OCI-LY1 (cell line): Measurements from ENCODE around the gene DPAGT1.

Source experiments
- H2AFZ ChIP-seq: fragments of 200-600 bp; sonication (generic), shearing (Covaris generic); 2 replicates; pipeline ENCODE4 v1.6.0; 2014; ENCODE audit warnings: antibody characterized with exemption, mild to moderate bottlenecking, low read length
- H3F3A ChIP-seq: fragments of 200-600 bp; sonication (generic), shearing (Covaris generic); 2 replicates; pipeline ENCODE4 v1.6.0; 2014; ENCODE audit warnings: mild to moderate bottlenecking, antibody characterized with exemption, low read length, moderate library complexity; ENCODE audit not compliant: insufficient read depth
- H3K27ac ChIP-seq: fragments of 200-600 bp; sonication (generic); 2 replicates; pipeline ENCODE4 v1.5.1; 2014; ENCODE audit warnings: low read length, mixed run types, mild to moderate bottlenecking, low read depth; ENCODE audit not compliant: poor library complexity, severe bottlenecking
- H3K27me3 ChIP-seq: fragments of 200-600 bp; sonication (generic); 2 replicates; pipeline ENCODE4 v1.6.0; 2014; ENCODE audit warnings: antibody characterized with exemption, mild to moderate bottlenecking, low read length, moderate library complexity; ENCODE audit not compliant: insufficient read depth
- H3K36me3 ChIP-seq: fragments of 200-600 bp; sonication (generic); 2 replicates; pipeline ENCODE4 v1.6.1; 2014; ENCODE audit warnings: mild to moderate bottlenecking, antibody characterized with exemption, low read length, moderate library complexity, mixed read lengths; ENCODE audit not compliant: insufficient read depth
- H3K4me1 ChIP-seq: fragments of 200-600 bp; sonication (generic); 2 replicates; pipeline ENCODE4 v1.5.1; 2014; ENCODE audit warnings: mild to moderate bottlenecking, low read length, moderate library complexity; ENCODE audit not compliant: insufficient read depth, severe bottlenecking
- H3K4me2 ChIP-seq: fragments of 200-600 bp; sonication (generic), shearing (Covaris generic); 2 replicates; pipeline ENCODE4 v1.6.1; 2014; ENCODE audit warnings: low read length
- H3K4me3 ChIP-seq: fragments of 200-600 bp; sonication (generic); 2 replicates; pipeline ENCODE4 v1.5.1; 2014; ENCODE audit warnings: low read length, low read depth, mild to moderate bottlenecking, mixed read lengths; ENCODE audit not compliant: poor library complexity, severe bottlenecking
- H3K79me2 ChIP-seq: fragments of 200-600 bp; shearing (Covaris generic); 2 replicates; pipeline ENCODE4 v1.6.1; 2016; ENCODE audit warnings: mixed run types, low read length, mixed read lengths; ENCODE audit not compliant: insufficient read depth
- H3K9ac ChIP-seq: fragments of 200-600 bp; sonication (generic), shearing (Covaris generic); 2 replicates; pipeline ENCODE4 v1.6.1; 2014; ENCODE audit warnings: mild to moderate bottlenecking, low read length, mixed read lengths
- H3K9me2 ChIP-seq: fragments of 200-600 bp; sonication (generic), shearing (Covaris generic); 2 replicates; pipeline ENCODE4 v1.6.1; 2014; ENCODE audit warnings: low read depth, mild to moderate bottlenecking, low read length, mixed read lengths
- H3K9me3 ChIP-seq: fragments of 200-600 bp; shearing (Covaris generic); 2 replicates; pipeline ENCODE4 v1.6.1; 2014; ENCODE audit warnings: low read length, mixed read lengths
- H4K20me1 ChIP-seq: fragments of 200-600 bp; sonication (generic), shearing (Covaris generic); 2 replicates; pipeline ENCODE4 v1.6.0; 2016; ENCODE audit warnings: mild to moderate bottlenecking, low read length; ENCODE audit not compliant: insufficient read depth
- CTCF ChIP-seq: fragments of 200-600 bp; sonication (generic), shearing (Covaris generic); IDR thresholded peaks from 2 replicates; pipeline ENCODE4 v1.5.1; 2017; ENCODE audit warnings: mild to moderate bottlenecking, antibody characterized with exemption, low read length, moderate library complexity, mixed read lengths
- EZH2 ChIP-seq: fragments of 200-600 bp; sonication (generic), shearing (Covaris generic); IDR thresholded peaks from 2 replicates; pipeline ENCODE4 v1.8.0; 2017; ENCODE audit warnings: borderline replicate concordance, mixed run types, mild to moderate bottlenecking, antibody characterized with exemption, low read length, moderate library complexity, mixed read lengths

DPAGT1 gene

DNA sequence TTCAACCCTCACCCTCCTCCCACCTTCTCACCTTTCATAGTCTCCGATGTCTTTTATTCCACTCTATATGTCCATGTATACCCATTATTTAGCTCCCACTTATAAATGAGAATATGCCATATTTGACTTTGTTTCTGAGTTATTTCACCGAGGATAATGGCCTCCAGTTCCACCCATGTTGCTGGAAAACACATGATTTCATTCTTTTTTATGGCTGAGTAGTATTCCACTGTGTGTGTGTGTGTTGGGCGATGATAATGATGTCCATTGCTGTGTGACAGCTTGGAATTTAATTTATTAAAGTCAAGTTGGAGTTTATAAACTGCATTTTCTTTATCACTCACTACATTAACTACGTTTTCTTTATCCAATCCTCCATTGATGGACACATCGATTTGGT lies 16.6 kb upstream of the DPAGT1 start:
- H3K79me2 ChIP-seq: peaks cover 4% of the 10 kb centered on the region
- H3K4me1 ChIP-seq: peaks cover 22% of the 10 kb centered on the region
- H3K27ac ChIP-seq: no peak overlapping the region
- H3F3A ChIP-seq: no peaks in the 10 kb centered on the region
- H2AFZ ChIP-seq: no peak overlapping the region
- no peaks in the 10 kb centered on the region for H4K20me1 ChIP-seq
- H3K27me3 ChIP-seq: no peaks in the 10 kb centered on the region
- H3K36me3 ChIP-seq: peaks cover 27% of the 10 kb centered on the region; the same call in 1 of the 2 replicates
- H3K4me2 ChIP-seq: no peak overlapping the region
- TF ChIP-seq EZH2 (no peak), CTCF (no peak)
- H3K9me2 ChIP-seq: no peaks in the 10 kb centered on the region
- no peak overlapping the region for H3K9ac ChIP-seq
- H3K4me3 ChIP-seq: no peak overlapping the region
- H3K9me3 ChIP-seq: no peaks in the 10 kb centered on the region

DNA sequence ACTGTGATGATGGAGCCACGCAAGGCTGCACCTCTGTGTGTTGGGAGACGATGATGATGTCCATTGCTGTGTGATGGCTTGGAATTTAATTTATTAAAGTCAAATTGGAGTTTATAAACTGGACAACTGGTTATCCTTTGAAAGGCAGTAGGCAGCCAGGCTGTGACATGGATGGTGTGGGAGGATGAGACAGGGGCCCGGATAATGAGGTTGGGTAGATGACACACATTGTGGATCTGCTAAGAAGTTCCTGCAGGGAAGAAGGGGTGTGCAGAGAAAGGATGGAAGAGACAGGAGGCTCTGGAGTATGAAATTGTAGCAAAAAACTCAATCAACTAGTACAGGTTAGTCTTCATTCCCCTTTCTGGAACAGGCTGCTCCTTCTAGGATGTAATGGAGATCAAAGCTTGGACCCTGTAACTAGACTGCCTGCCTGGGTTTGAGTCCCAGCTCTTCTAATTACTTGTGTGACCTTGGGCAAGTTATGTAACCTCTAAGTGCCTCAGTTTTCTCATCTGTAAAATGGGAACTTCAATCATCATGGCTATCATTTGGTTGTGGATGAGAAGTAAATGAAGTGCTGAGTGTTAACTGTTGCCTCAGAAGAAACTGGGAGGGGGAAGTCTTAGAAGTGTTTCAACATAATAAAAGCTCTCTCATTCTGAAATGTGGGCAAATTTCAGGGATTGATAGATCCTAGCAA lies 15.5 kb upstream of the DPAGT1 start:
- Histone ChIP-seq H3K4me3 (no peak overlapping the region), H3K9me2 (no peaks in the 10 kb centered on the region), H3K79me2 (no peaks in the 10 kb centered on the region; the same call in 1 of the 2 replicates), H3K4me2 (no peak overlapping the region), H3K36me3 (peaks cover 35% of the 10 kb centered on the region), H2AFZ (no peak overlapping the region), H3K4me1 (peaks cover 15% of the 10 kb centered on the region), H4K20me1 (no peaks in the 10 kb centered on the region), H3K9ac (no peak overlapping the region), H3K27ac (no peak overlapping the region), H3F3A (no peaks in the 10 kb centered on the region), H3K9me3 (no peaks in the 10 kb centered on the region), H3K27me3 (no peaks in the 10 kb centered on the region)
- TF ChIP-seq CTCF: no peak
- TF ChIP-seq EZH2: no peak

DNA sequence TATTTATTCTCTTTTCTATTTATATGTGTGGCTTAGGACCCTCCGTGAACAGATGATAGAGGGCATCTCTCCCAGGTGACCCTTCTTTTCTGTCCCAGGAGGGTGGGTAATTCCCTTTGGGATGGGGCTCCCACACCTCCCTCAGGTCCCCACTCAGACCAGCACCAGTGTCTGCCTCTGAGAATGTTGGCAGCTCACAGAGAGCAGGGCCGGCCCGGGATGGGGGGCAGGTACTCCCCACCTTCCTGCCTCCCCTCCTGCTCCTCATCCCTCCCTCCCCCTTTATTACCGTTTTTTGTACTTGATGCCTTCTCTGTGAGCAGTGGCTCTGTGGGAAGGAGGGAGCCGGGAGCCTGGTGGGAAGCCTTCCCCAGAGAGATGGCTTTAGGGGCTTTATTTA lies 14.9 kb upstream of the DPAGT1 start:
- H3K36me3 ChIP-seq: peaks cover 40% of the 10 kb centered on the region

More for the DNA sequence above, 14.9 kb upstream of the DPAGT1 start:
- Histone ChIP-seq H3K4me2 (no peak overlapping the region), H3K27ac (no peak overlapping the region), H3K9me2 (no peaks in the 10 kb centered on the region), H3K4me3 (no peak overlapping the region), H3K79me2 (no peaks in the 10 kb centered on the region), H3K4me1 (peaks cover 12% of the 10 kb centered on the region), H3F3A (no peaks in the 10 kb centered on the region), H3K9ac (no peak overlapping the region), H3K9me3 (no peaks in the 10 kb centered on the region), H2AFZ (no peak overlapping the region), H3K27me3 (no peaks in the 10 kb centered on the region), H4K20me1 (no peaks in the 10 kb centered on the region)
- TF ChIP-seq EZH2 (no peak), CTCF (no peak)
